ENCODE data around the gene PDE4D. TPM values are rescaled to one million over a fixed set of nuclear protein-coding genes. Genes with fewer than 3 reads are reported as not detected.

PDE4D gene
- total RNA-seq, 4 donors from 2014 or later = 15.9 to 66.3 (median 48.7) TPM

DNA sequence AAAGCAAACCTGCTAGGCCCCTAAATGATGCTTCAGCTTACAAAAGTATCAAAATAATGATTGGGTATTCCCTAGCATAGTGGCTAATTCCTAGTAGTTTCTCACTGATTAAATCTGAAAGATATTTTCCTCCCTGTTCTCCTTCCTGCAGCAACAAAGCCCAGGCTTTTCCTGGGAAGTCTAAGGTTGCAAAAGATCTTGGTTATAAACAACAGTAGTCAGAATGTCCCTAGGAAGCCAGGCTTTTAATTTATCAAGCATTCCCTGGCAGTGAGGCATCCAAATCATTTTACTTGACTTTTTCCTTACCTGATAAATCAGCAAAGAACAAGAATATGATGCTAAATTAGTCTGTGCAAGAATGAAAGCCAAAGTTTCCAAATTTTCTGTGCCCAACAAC, 272.0 kb downstream of the PDE4D start:
- no peak overlapping the region for H3K4me3 ChIP-seq

GRCh38 chr5:59620535-59621212, 272.9 kb downstream of the PDE4D start:
- H3K9me3 ChIP-seq = no peaks in the 10 kb centered on the region
- no peaks in the 10 kb centered on the region for H3K36me3 ChIP-seq
- DNase-seq (ENCODE audit: low spot score in 2 of 2) = no peak
- H3K4me3 ChIP-seq = no peak overlapping the region
- no peaks in the 10 kb centered on the region for H3K27me3 ChIP-seq
- H3K27ac ChIP-seq = no peak overlapping the region
- no peak for TF ChIP-seq EP300 (IDR thresholded peaks at IDR 0.05)
- no peaks in the 10 kb centered on the region for H3K4me1 ChIP-seq

More for the DNA sequence above, 272.0 kb downstream of the PDE4D start:
- no peak for DNase-seq (ENCODE audit: low spot score in 2 of 2)
- no peak overlapping the region for H3K27ac ChIP-seq
- TF ChIP-seq EP300 (IDR thresholded peaks at IDR 0.05) (no peak), CTCF (IDR thresholded peaks at IDR 0.05) (no peak), POLR2A (IDR thresholded peaks at IDR 0.05) (no peak)
- no peaks in the 10 kb centered on the region for H3K36me3 ChIP-seq
- no peaks in the 10 kb centered on the region for H3K27me3 ChIP-seq
- H3K4me1 ChIP-seq = no peaks in the 10 kb centered on the region
- H3K9me3 ChIP-seq = no peaks in the 10 kb centered on the region

GRCh38 chr5:59618644-59619043, 274.9 kb downstream of the PDE4D start:
- no peaks in the 10 kb centered on the region for H3K27me3 ChIP-seq
- TF ChIP-seq CTCF (IDR thresholded peaks at IDR 0.05) (no peak), POLR2A (IDR thresholded peaks at IDR 0.05) (no peak), EP300 (IDR thresholded peaks at IDR 0.05) (no peak)
- no peaks in the 10 kb centered on the region for H3K4me1 ChIP-seq
- no peak overlapping the region for H3K27ac ChIP-seq
- H3K9me3 ChIP-seq = no peaks in the 10 kb centered on the region
- 95 to 96% methylated on average over 3 of the region's 3 CpGs for WGBS, 2 donors
- no peak for DNase-seq (ENCODE audit: low spot score in 2 of 2)
- H3K36me3 ChIP-seq = no peaks in the 10 kb centered on the region
- no peak overlapping the region for H3K4me3 ChIP-seq

DNA sequence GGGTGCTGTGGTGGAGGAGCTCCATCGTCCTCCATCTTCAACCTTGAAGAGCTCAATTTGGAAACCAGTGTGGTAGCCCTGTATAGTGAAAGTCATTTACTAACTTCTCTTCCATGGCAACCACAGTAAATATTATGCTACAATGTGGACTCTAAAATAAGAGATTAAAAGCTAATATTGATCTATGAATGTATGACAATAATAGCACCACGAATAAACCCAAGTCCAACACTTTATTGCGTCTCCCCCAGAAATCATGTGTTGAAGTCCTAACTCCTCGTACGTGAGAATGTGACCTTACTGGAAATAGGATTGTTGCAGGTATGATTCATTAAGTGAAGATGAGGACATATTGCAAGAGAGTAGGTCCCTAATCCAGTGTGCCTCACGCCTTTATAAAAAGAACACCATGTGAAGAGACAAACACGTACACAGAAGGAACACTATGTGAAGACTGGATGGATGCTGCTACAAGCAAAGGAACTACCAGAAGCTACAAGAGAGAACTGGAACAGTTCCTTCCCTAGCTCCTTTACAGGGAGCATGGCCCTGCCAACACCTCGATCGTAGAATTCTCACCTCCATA, 276.2 kb downstream of the PDE4D start:
- 92 to 96% methylated on average over 9 of the region's 9 CpGs for WGBS, 2 donors
- DNase-seq (ENCODE audit: low spot score in 2 of 2) = no peak
- Histone ChIP-seq H3K4me1 (no peaks in the 10 kb centered on the region), H3K36me3 (no peaks in the 10 kb centered on the region), H3K4me3 (no peak overlapping the region), H3K9me3 (no peaks in the 10 kb centered on the region), H3K27ac (no peak overlapping the region), H3K27me3 (no peaks in the 10 kb centered on the region)
- TF ChIP-seq CTCF (IDR thresholded peaks at IDR 0.05) = no peak
- no peak for TF ChIP-seq POLR2A (IDR thresholded peaks at IDR 0.05)
- TF ChIP-seq EP300 (IDR thresholded peaks at IDR 0.05) = no peak

DNA sequence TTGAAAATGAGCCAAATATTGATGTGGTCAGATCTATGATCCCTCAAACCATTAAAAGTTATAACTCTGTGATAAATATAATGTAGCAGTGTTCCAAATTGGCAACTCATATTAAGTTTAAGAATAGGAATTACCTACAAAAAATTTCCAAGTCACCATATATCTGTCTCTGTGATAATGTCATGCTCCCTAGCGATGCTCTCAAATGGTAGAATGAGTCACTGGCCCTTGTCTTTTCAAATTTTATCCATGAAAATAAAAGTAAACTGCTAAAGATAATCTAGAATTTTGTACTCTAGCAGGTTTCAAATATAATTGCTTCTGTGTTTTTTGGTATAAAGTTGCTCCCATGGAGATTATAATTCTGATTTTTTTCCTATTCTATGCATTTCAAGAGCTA, 277.1 kb downstream of the PDE4D start:
- Histone ChIP-seq H3K27ac (no peak overlapping the region), H3K36me3 (no peaks in the 10 kb centered on the region), H3K4me1 (no peaks in the 10 kb centered on the region), H3K9me3 (no peaks in the 10 kb centered on the region), H3K27me3 (no peaks in the 10 kb centered on the region), H3K4me3 (no peak overlapping the region)
- TF ChIP-seq POLR2A (IDR thresholded peaks at IDR 0.05) = no peak
- no peak for TF ChIP-seq CTCF (IDR thresholded peaks at IDR 0.05)
- TF ChIP-seq EP300 (IDR thresholded peaks at IDR 0.05) = no peak
- DNase-seq (ENCODE audit: low spot score in 2 of 2) = no peak
- 96 to 98% methylated on average over 1 of the region's 1 CpG for WGBS, 2 donors

All from tibial nerve (tissue), 4 donors.